WTC11 (cell line): ENCODE results near the gene DDX25. TPM values are rescaled to one million over a fixed set of nuclear protein-coding genes. Genes with fewer than 3 reads are reported as not detected.

Experiments used
- ATF1 ChIP-seq: sonication (generic); formaldehyde crosslinking; IDR thresholded peaks from 2 replicates; pipeline ENCODE4 v1.8.1; 2023; ENCODE audit warnings: mild to moderate bottlenecking, moderate library complexity, missing genetic modification reagents
- CBFB ChIP-seq: sonication (generic); formaldehyde crosslinking; IDR thresholded peaks from 2 replicates; pipeline ENCODE4 v1.8.1; 2022; ENCODE audit warnings: mild to moderate bottlenecking, low read depth, missing genetic modification reagents
- E2F5 ChIP-seq: sonication (generic); formaldehyde crosslinking; IDR thresholded peaks from 2 replicates; pipeline ENCODE4 v1.8.1; 2022; ENCODE audit warnings: mild to moderate bottlenecking, moderate library complexity, missing genetic modification reagents
- EMX1 ChIP-seq: fragments of 250-450 bp; sonication (Bioruptor Pico); IDR thresholded peaks from 2 replicates; pipeline ENCODE4 v1.8.0; 2021; ENCODE audit warnings: mild to moderate bottlenecking
- ETV6 ChIP-seq: sonication (generic); formaldehyde crosslinking; IDR thresholded peaks from 2 replicates; pipeline ENCODE4 v1.8.1; 2022; ENCODE audit warnings: mild to moderate bottlenecking, missing genetic modification reagents
- IRF2 ChIP-seq: sonication (generic); formaldehyde crosslinking; IDR thresholded peaks from 2 replicates; pipeline ENCODE4 v1.8.0; 2022; ENCODE audit warnings: low read depth, missing genetic modification reagents, borderline replicate concordance
- JAZF1 ChIP-seq: fragments of 250-450 bp; sonication (Bioruptor Pico); IDR thresholded peaks from 2 replicates; pipeline ENCODE4 v1.9.0; 2021; ENCODE audit warnings: moderate library complexity, mild to moderate bottlenecking, inconsistent platforms
- NR2C2 ChIP-seq: sonication (generic); formaldehyde crosslinking; IDR thresholded peaks from 2 replicates; pipeline ENCODE4 v1.8.0; 2022; ENCODE audit warnings: mild to moderate bottlenecking, missing genetic modification reagents
- ZNF121 ChIP-seq: sonication (generic); formaldehyde crosslinking; IDR thresholded peaks from 2 replicates; pipeline ENCODE4 v1.8.0; 2023; ENCODE audit warnings: missing genetic modification reagents
- ZNF232 ChIP-seq: sonication (generic); formaldehyde crosslinking; IDR thresholded peaks from 2 replicates; pipeline ENCODE4 v1.8.0; 2022; ENCODE audit warnings: mild to moderate bottlenecking, missing genetic modification reagents
- ZNF263 ChIP-seq: sonication (generic); formaldehyde crosslinking; IDR thresholded peaks from 2 replicates; pipeline ENCODE4 v1.8.1; 2022; ENCODE audit warnings: low read depth, mild to moderate bottlenecking, moderate library complexity, missing genetic modification reagents
- ZNF396 ChIP-seq: fragments of 250-450 bp; sonication (Bioruptor Pico); IDR thresholded peaks from 2 replicates; pipeline ENCODE4 v1.8.0; 2021; ENCODE audit warnings: mild to moderate bottlenecking, moderate library complexity, borderline replicate concordance
- ZNF532 ChIP-seq: fragments of 250-450 bp; sonication (Bioruptor Pico); IDR thresholded peaks from 2 replicates; pipeline ENCODE4 v1.9.0; 2021; ENCODE audit warnings: mild to moderate bottlenecking, borderline replicate concordance
- ZNF671 ChIP-seq: fragments of 250-450 bp; sonication (Bioruptor Pico); IDR thresholded peaks from 2 replicates; pipeline ENCODE4 v1.8.0; 2021; ENCODE audit warnings: mild to moderate bottlenecking
- ZSCAN18 ChIP-seq: fragments of 250-450 bp; sonication (Bioruptor Pico); IDR thresholded peaks from 2 replicates; pipeline ENCODE4 v2.1.2; 2022; ENCODE audit warnings: mild to moderate bottlenecking, moderate library complexity
- total RNA-seq: library from RNA; stranded (reverse); gene quantifications from 3 replicates; pipeline ENCODE4 v1.2.3, GENCODE V29; 2021
- TF ChIP-seq, protein P1 (sequence below): sonication (generic); formaldehyde crosslinking; IDR thresholded peaks from 2 replicates; pipeline ENCODE4 v1.8.0; 2023; ENCODE audit warnings: missing genetic modification reagents, mild to moderate bottlenecking, borderline replicate concordance
- TF ChIP-seq, protein P2 (sequence below): sonication (generic); formaldehyde crosslinking; IDR thresholded peaks from 2 replicates; pipeline ENCODE4 v1.8.1; 2023; ENCODE audit warnings: mild to moderate bottlenecking, missing genetic modification reagents, moderate library complexity
- TF ChIP-seq, protein P3 (sequence below): sonication (generic); formaldehyde crosslinking; IDR thresholded peaks from 2 replicates; pipeline ENCODE4 v1.8.0; 2023; ENCODE audit warnings: mild to moderate bottlenecking, missing genetic modification reagents

The DDX25 gene
- total RNA-seq, 1 experiment from 2014 or later, result 17.5 TPM

- TF ChIP-seq, protein P1, sequence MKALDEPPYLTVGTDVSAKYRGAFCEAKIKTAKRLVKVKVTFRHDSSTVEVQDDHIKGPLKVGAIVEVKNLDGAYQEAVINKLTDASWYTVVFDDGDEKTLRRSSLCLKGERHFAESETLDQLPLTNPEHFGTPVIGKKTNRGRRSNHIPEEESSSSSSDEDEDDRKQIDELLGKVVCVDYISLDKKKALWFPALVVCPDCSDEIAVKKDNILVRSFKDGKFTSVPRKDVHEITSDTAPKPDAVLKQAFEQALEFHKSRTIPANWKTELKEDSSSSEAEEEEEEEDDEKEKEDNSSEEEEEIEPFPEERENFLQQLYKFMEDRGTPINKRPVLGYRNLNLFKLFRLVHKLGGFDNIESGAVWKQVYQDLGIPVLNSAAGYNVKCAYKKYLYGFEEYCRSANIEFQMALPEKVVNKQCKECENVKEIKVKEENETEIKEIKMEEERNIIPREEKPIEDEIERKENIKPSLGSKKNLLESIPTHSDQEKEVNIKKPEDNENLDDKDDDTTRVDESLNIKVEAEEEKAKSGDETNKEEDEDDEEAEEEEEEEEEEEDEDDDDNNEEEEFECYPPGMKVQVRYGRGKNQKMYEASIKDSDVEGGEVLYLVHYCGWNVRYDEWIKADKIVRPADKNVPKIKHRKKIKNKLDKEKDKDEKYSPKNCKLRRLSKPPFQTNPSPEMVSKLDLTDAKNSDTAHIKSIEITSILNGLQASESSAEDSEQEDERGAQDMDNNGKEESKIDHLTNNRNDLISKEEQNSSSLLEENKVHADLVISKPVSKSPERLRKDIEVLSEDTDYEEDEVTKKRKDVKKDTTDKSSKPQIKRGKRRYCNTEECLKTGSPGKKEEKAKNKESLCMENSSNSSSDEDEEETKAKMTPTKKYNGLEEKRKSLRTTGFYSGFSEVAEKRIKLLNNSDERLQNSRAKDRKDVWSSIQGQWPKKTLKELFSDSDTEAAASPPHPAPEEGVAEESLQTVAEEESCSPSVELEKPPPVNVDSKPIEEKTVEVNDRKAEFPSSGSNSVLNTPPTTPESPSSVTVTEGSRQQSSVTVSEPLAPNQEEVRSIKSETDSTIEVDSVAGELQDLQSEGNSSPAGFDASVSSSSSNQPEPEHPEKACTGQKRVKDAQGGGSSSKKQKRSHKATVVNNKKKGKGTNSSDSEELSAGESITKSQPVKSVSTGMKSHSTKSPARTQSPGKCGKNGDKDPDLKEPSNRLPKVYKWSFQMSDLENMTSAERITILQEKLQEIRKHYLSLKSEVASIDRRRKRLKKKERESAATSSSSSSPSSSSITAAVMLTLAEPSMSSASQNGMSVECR (CRISPR knock-in tag), result peak; percentile 88; the same call in 1 of the 2 replicates
- TF ChIP-seq ATF1 (CRISPR knock-in tag) (no peak; the same call in none of the 2 replicates), JAZF1 (CRISPR knock-in tag) (no peak), ZNF232 (CRISPR knock-in tag) (peak; percentile 82; the same call in 1 of the 2 replicates), ZNF671 (CRISPR knock-in tag) (no peak), ZNF263 (CRISPR knock-in tag) (peak; percentile 43; the same call in 1 of the 2 replicates), EMX1 (CRISPR knock-in tag) (no peak), IRF2 (CRISPR knock-in tag) (no peak; the same call in 1 of the 2 replicates), CBFB (CRISPR knock-in tag) (0 out of 2 replicates have a peak, but pooled peaks have one; percentile 97), NR2C2 (CRISPR knock-in tag) (peak; percentile 78), ZNF532 (CRISPR knock-in tag) (0 out of 2 replicates have a peak, but pooled peaks have one; percentile 21), E2F5 (peak; percentile 94), ETV6 (CRISPR knock-in tag) (peak; percentile 76), ZNF396 (CRISPR knock-in tag) (no peak), ZSCAN18 (CRISPR knock-in tag) (no peak), ZNF121 (CRISPR knock-in tag) (peak; percentile 51; the same call in 1 of the 2 replicates)
- TF ChIP-seq, protein P2, sequence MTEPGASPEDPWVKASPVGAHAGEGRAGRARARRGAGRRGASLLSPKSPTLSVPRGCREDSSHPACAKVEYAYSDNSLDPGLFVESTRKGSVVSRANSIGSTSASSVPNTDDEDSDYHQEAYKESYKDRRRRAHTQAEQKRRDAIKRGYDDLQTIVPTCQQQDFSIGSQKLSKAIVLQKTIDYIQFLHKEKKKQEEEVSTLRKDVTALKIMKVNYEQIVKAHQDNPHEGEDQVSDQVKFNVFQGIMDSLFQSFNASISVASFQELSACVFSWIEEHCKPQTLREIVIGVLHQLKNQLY (CRISPR knock-in tag), result no peak
- TF ChIP-seq, protein P3, sequence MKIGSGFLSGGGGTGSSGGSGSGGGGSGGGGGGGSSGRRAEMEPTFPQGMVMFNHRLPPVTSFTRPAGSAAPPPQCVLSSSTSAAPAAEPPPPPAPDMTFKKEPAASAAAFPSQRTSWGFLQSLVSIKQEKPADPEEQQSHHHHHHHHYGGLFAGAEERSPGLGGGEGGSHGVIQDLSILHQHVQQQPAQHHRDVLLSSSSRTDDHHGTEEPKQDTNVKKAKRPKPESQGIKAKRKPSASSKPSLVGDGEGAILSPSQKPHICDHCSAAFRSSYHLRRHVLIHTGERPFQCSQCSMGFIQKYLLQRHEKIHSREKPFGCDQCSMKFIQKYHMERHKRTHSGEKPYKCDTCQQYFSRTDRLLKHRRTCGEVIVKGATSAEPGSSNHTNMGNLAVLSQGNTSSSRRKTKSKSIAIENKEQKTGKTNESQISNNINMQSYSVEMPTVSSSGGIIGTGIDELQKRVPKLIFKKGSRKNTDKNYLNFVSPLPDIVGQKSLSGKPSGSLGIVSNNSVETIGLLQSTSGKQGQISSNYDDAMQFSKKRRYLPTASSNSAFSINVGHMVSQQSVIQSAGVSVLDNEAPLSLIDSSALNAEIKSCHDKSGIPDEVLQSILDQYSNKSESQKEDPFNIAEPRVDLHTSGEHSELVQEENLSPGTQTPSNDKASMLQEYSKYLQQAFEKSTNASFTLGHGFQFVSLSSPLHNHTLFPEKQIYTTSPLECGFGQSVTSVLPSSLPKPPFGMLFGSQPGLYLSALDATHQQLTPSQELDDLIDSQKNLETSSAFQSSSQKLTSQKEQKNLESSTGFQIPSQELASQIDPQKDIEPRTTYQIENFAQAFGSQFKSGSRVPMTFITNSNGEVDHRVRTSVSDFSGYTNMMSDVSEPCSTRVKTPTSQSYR, result peak; percentile 90
These were observed 16.7 kb upstream of the DDX25 start, which contains the start of gene HYLS1 (continued) for GRCh38 chr11:125887373-125888324.
